ENCODE measurements around the gene UCN2.
A peak's percentile ranks its signal among the peaks of the same experiment; 100 is the strongest.

The UCN2 gene

GRCh38 chr3:48588230-48588629 lies 24.6 kb upstream of the UCN2 start:
- DNase-seq = no peak

- DNase-seq = no peak
Measured at GRCh38 chr3:48587686-48588085, 24.1 kb upstream of the UCN2 start.

GRCh38 chr3:48585411-48585810 lies 21.8 kb upstream of the UCN2 start:
- no peak for DNase-seq

GRCh38 chr3:48584836-48585235 lies 21.3 kb upstream of the UCN2 start:
- no peak for DNase-seq

GRCh38 chr3:48581621-48582481 lies 18.3 kb upstream of the UCN2 start:
- no peak for DNase-seq

- no peak for DNase-seq
Measured at GRCh38 chr3:48576647-48577046, 13.1 kb upstream of the UCN2 start.

GRCh38 chr3:48575366-48575765 lies 11.8 kb upstream of the UCN2 start:
- no peak for DNase-seq

GRCh38 chr3:48573973-48574585 lies 10.5 kb upstream of the UCN2 start:
- no peak for DNase-seq

- DNase-seq = no peak
Measured at GRCh38 chr3:48572517-48572916, 8.9 kb upstream of the UCN2 start.

GRCh38 chr3:48571938-48572337 lies 8.4 kb upstream of the UCN2 start:
- DNase-seq = no peak

- DNase-seq = no peak
Measured at GRCh38 chr3:48569808-48570450, 6.3 kb upstream of the UCN2 start.

- DNase-seq = no peak
Measured at GRCh38 chr3:48569400-48569799, 5.8 kb upstream of the UCN2 start.

GRCh38 chr3:48568476-48568875 lies 4.9 kb upstream of the UCN2 start:
- no peak for DNase-seq

GRCh38 chr3:48567500-48567899 lies 3.9 kb upstream of the UCN2 start:
- no peak for DNase-seq

GRCh38 chr3:48567090-48567489 lies 3.5 kb upstream of the UCN2 start:
- no peak for DNase-seq

- no peak for DNase-seq
Measured at GRCh38 chr3:48566401-48566760, 2.8 kb upstream of the UCN2 start.

GRCh38 chr3:48565591-48566400 lies 2.2 kb upstream of the UCN2 start:
- DNase-seq = no peak

GRCh38 chr3:48565186-48565585 lies 1.6 kb upstream of the UCN2 start:
- no peak for DNase-seq

GRCh38 chr3:48564667-48565066 lies 1.1 kb upstream of the UCN2 start:
- no peak for DNase-seq

- DNase-seq = no peak
Measured at GRCh38 chr3:48564022-48564421, 441 bp upstream of the UCN2 start.

- DNase-seq = no peak
Measured at GRCh38 chr3:48562367-48563095, 1.1 kb downstream of the UCN2 start.

- DNase-seq = peak; percentile 68
Measured at GRCh38 chr3:48561045-48561736, 2.4 kb downstream of the UCN2 start.
